HepG2 (cell line): Measurements from ENCODE around the gene RING1. TPM values are rescaled to one million over a fixed set of nuclear protein-coding genes. Genes with fewer than 3 reads are reported as not detected.

Source experiments
- ATAC-seq: fragments of 200-7000 bp; cut with Tn5 transposase; 3 replicates; pipeline ENCODE4 v1.9.1; 2020; ENCODE audit warnings: mild to moderate bottlenecking, moderate library complexity
- BruUV-seq: library from RNA; stranded (reverse); fragments of 400-500 nt; replicated peaks from 2 replicates; lab custom pipeline; 2021; lab: Mats Ljungman, UMichigan
- CTCF ChIA-PET: fragments of 300-600 bp; formaldehyde crosslinking; extraction: SDS; loops from one replicate; lab custom pipeline; 2021; ENCODE audit warnings: low total read pairs, inconsistent platforms, low intra/inter-chr PET ratio; lab: Yijun Ruan, JAX
- POLR2A ChIA-PET: fragments of 350-600 bp; sonication (Branson Sonifier 250); formaldehyde crosslinking; loops from one replicate; lab custom pipeline; 2020; ENCODE audit warnings: antibody characterized with exemption, inconsistent platforms; lab: Yijun Ruan, JAX
- DNase-seq: peaks from one replicate; pipeline ENCODE4 v3.0.0-alpha.2; 2015; ENCODE audit warnings: low spot score
- FAIRE-seq: peaks from 3 replicates; lab custom pipeline; 2011; peaks lifted over from hg19 to GRCh38; lab: Jason Lieb, UNC
- H2AFZ ChIP-seq: one replicate; pipeline ENCODE4 v1.6.1; 2011; ENCODE audit warnings: low read length, inconsistent platforms
- H3K27ac ChIP-seq: fragments of 300-600 bp; 3 replicates; pipeline ENCODE4 v1.8.0; 2011; ENCODE audit warnings: mixed run types, mild to moderate bottlenecking, mixed read lengths, low read length, inconsistent platforms; ENCODE audit not compliant: insufficient read depth; ENCODE audit errors: extremely low read length
- H3K27me3 ChIP-seq, 2 experiments: fragments of 200-600 bp in 1 of 2; 2 replicates in 1 of 2; 3 replicates in 1 of 2; pipeline versions ENCODE4 v1.6.0 to v1.8.0; 2011; ENCODE audit warnings: low read length in 2 of 2, mild to moderate bottlenecking in 2 of 2, moderate library complexity in 2 of 2, inconsistent platforms in 1 of 2; ENCODE audit not compliant: insufficient read depth in 2 of 2, control insufficient read depth in 1 of 2
- H3K36me3 ChIP-seq, 2 experiments: fragments of 200-600 bp in 1 of 2; replicated peaks in 1 of 2; 2 replicates in 1 of 2; 3 replicates in 1 of 2; pipeline versions ENCODE4 v1.5.1 to v1.8.0; 2011; ENCODE audit warnings: low read length in 2 of 2, inconsistent platforms in 1 of 2; ENCODE audit not compliant: insufficient read depth in 2 of 2, control insufficient read depth in 1 of 2
- H3K4me1 ChIP-seq: 2 replicates; pipeline ENCODE4 v1.5.1; 2012; ENCODE audit warnings: low read length, inconsistent platforms; ENCODE audit not compliant: insufficient read depth
- H3K4me2 ChIP-seq: 2 replicates; pipeline ENCODE4 v1.6.0; 2011; ENCODE audit warnings: low read depth, low read length, inconsistent platforms
- H3K4me3 ChIP-seq, 3 experiments: fragments of 200-600 bp in 1 of 3; sonication (generic), shearing (Covaris generic) in 1 of 3; replicated peaks in 1 of 3; 2 replicates each; pipeline ENCODE4 v1.5.1; 2011 to 2016; ENCODE audit warnings: low read length in 3 of 3, inconsistent platforms in 2 of 3, low read depth in 2 of 3, mild to moderate bottlenecking in 2 of 3, control low read depth in 1 of 3, mixed read lengths in 1 of 3; ENCODE audit not compliant: insufficient read depth in 1 of 3
- H3K79me2 ChIP-seq: one replicate; pipeline ENCODE4 v1.6.1; 2011; ENCODE audit warnings: low read length, inconsistent platforms; ENCODE audit not compliant: insufficient read depth
- H3K9ac ChIP-seq: 2 replicates; pipeline ENCODE4 v1.6.0; 2011; ENCODE audit warnings: mild to moderate bottlenecking, low read depth, low read length, inconsistent platforms; ENCODE audit not compliant: insufficient read depth
- H3K9me3 ChIP-seq: 2 replicates; pipeline ENCODE4 v1.5.1; 2012; ENCODE audit warnings: mild to moderate bottlenecking, low read length
- H4K20me1 ChIP-seq: 2 replicates; pipeline ENCODE4 v1.6.0; 2011; ENCODE audit warnings: inconsistent platforms, mild to moderate bottlenecking, low read length, moderate library complexity; ENCODE audit not compliant: insufficient read depth
- AHR ChIP-seq: IDR thresholded peaks from 2 replicates; pipeline ENCODE4 v1.6.1; 2018; ENCODE audit warnings: missing genetic modification reagents, missing compliant biosample characterization
- ARID3A ChIP-seq: IDR thresholded peaks from 2 replicates; pipeline ENCODE4 v1.6.1; 2012; ENCODE audit warnings: low read depth, low read length, improper control_type of control experiment
- BCL3 ChIP-seq: sonication (generic); formaldehyde crosslinking; IDR thresholded peaks from 2 replicates; pipeline ENCODE4 v1.5.1; 2020; ENCODE audit warnings: mild to moderate bottlenecking, missing genetic modification reagents, moderate library complexity
- HNF1B ChIP-seq: sonication (generic); formaldehyde crosslinking; IDR thresholded peaks from 2 replicates; pipeline ENCODE4 v1.5.1; 2020; ENCODE audit warnings: mild to moderate bottlenecking, moderate library complexity, missing genetic modification reagents
- SP2 ChIP-seq: sonication (generic); formaldehyde crosslinking; IDR thresholded peaks from 2 replicates; pipeline ENCODE4 v1.5.1; 2020; ENCODE audit warnings: mild to moderate bottlenecking, missing genetic modification reagents
- STAG1 ChIP-seq: sonication (generic); formaldehyde crosslinking; IDR thresholded peaks from 2 replicates; pipeline ENCODE4 v1.4.0; 2020; ENCODE audit warnings: missing genetic modification reagents
- THAP11 ChIP-seq: IDR thresholded peaks from 2 replicates; pipeline ENCODE4 v1.6.1; 2016; ENCODE audit warnings: missing biosample characterization, missing genetic modification reagents
- XRCC5 ChIP-seq: fragments of 200-400 bp; formaldehyde crosslinking; optimal IDR thresholded peaks from 2 replicates; pipeline ENCODE3; 2017; ENCODE audit warnings: mild to moderate bottlenecking, low read length
- ZEB1 ChIP-seq: IDR thresholded peaks from 2 replicates; pipeline ENCODE4 v1.6.1; 2012; ENCODE audit warnings: mild to moderate bottlenecking, low read depth, inconsistent platforms; ENCODE audit not compliant: insufficient replicate concordance
- ZFP91 ChIP-seq: sonication (generic); formaldehyde crosslinking; IDR thresholded peaks from 2 replicates; pipeline ENCODE4 v1.9.0; 2022; ENCODE audit warnings: missing genetic modification reagents, mild to moderate bottlenecking, borderline replicate concordance
- ZNF441 ChIP-seq: sonication (generic); formaldehyde crosslinking; IDR thresholded peaks from 2 replicates; pipeline ENCODE4 v1.7.0; 2021; ENCODE audit warnings: missing genetic modification reagents, borderline replicate concordance
- ZNF451 ChIP-seq: sonication (generic); formaldehyde crosslinking; IDR thresholded peaks from 2 replicates; pipeline ENCODE4 v1.5.0; 2020; ENCODE audit warnings: mild to moderate bottlenecking, missing genetic modification reagents
- ZSCAN21 ChIP-seq: sonication (generic); formaldehyde crosslinking; IDR thresholded peaks from 2 replicates; pipeline ENCODE4 v1.8.0; 2022; ENCODE audit warnings: mild to moderate bottlenecking, missing genetic modification reagents, moderate library complexity, borderline replicate concordance
- ZUFSP ChIP-seq: sonication (generic); formaldehyde crosslinking; IDR thresholded peaks from 2 replicates; pipeline ENCODE4 v1.9.0; 2021; ENCODE audit warnings: missing genetic modification reagents, mild to moderate bottlenecking, borderline replicate concordance
- whole genome bisulfite sequencing: methylation state at CpG from one replicate; pipeline ENCODE4 v1.1.6; 2017; ENCODE audit warnings: low lambda C conversion rate; 5-methylcytosine and 5-hydroxymethylcytosine counted together
- in situ Hi-C: cut with HindIII; loops from 2 replicates; pipeline ENCODE4 v1.10.0; 2017; ENCODE audit warnings: low pct_unique_long_range_greater_than_20kb; ENCODE audit not compliant: extremely low pct_ligation_motif_present
- intact Hi-C: fragments of 100-400 bp; cut with micrococcal nuclease; formaldehyde crosslinking; loops from one replicate; pipeline ENCODE4 v1.10.0; 2022; ENCODE audit not compliant: unreplicated experiment
- polyA plus RNA-seq, 8 experiments: library from polyadenylated mRNA; depleted of rRNA in 3 of 8; stranded (reverse) in 7 of 8; unstranded in 1 of 8; fragments of >200 nt; fragmentation: Illumina TruSeq in 4 of 8; extraction: Trizol in 4 of 8; gene quantifications; 2 replicates each; pipeline versions ENCODE4 v1.2.1 to v1.2.3, GENCODE V29; 2011 to 2016; ENCODE audit warnings: low read depth in 4 of 8, missing spikeins in 1 of 8, mixed read lengths in 1 of 8; ENCODE audit not compliant: insufficient read depth in 1 of 8
- total RNA-seq, 5 experiments: library from RNA; depleted of rRNA; stranded (reverse); fragments of >200 nt; fragmentation: Illumina TruSeq; extraction: Trizol; gene quantifications; 2 replicates each; pipeline ENCODE4 v1.2.3, GENCODE V29; 2016; ENCODE audit warnings: low read depth in 1 of 5

RING1 gene
- total and polyA plus RNA-seq, 2 of the 13 experiments (the other 11 are each of a cell fraction or from before 2014, with no cell fraction given), result 23.9 to 33.6 TPM

GRCh38 chr6:33172688-33173534 lies 35.4 kb upstream of the RING1 start:
- ChIA-PET POLR2A (interaction anchor here (0.8 to 1.7 kb wide), 5 partner anchors 26 to 1861 kb away, joined by 3 to 6 read pairs (median 4); no protein-coding TSS in a partner anchor), CTCF (interaction anchor here (1.1 to 2.8 kb wide), 5 partner anchors 12 to 158 kb away, joined by 9 to 14 read pairs (median 11); no protein-coding TSS in a partner anchor)
- H3K36me3 ChIP-seq, result no peaks in the 10 kb centered on the region
- no TSS peak for BruUV-seq
- no peaks in the 10 kb centered on the region for H3K9me3 ChIP-seq
- H3K4me1 ChIP-seq, result peaks cover 22% of the 10 kb centered on the region
- H2AFZ ChIP-seq, result no peak overlapping the region
- H3K79me2 ChIP-seq, result no peaks in the 10 kb centered on the region
- WGBS, result 2% methylated on average over 15 of the region's 16 CpGs
- H4K20me1 ChIP-seq, result no peaks in the 10 kb centered on the region
- DNase-seq (peak; percentile 53), FAIRE-seq (peak; percentile 82), ATAC-seq (peak; percentile 65)
- in situ Hi-C loops (no loop called here), intact Hi-C loops (loop anchor here (1.0 to 2.0 kb wide), 3 partner anchors 55 to 159 kb away; no protein-coding TSS in a partner anchor)
- peak overlapping the region; percentile 39 for H3K4me2 ChIP-seq
- peaks cover 2 to 48% of the 10 kb centered on the region in 2 experiments; a peak in 4 of 5 replicates for H3K27me3 ChIP-seq
- no peak overlapping the region for H3K27ac ChIP-seq
- peak overlapping the region in 1 of 3 experiments; percentile 5; a peak in 1 of 6 replicates for H3K4me3 ChIP-seq
- no peak overlapping the region for H3K9ac ChIP-seq
- TF ChIP-seq ZUFSP (CRISPR knock-in tag), result no peak
- TF ChIP-seq HNF1B (CRISPR knock-in tag), result peak; percentile 77; the same call in 1 of the 2 replicates
- peak; percentile 55 for TF ChIP-seq ZEB1
- no peak for TF ChIP-seq ZNF441 (CRISPR knock-in tag)
- TF ChIP-seq BCL3 (CRISPR knock-in tag), result peak; percentile 50; the same call in 1 of the 2 replicates
- no peak for TF ChIP-seq SP2 (CRISPR knock-in tag)
- no peak for TF ChIP-seq ZNF451 (CRISPR knock-in tag)
- TF ChIP-seq ARID3A, result 0 out of 2 replicates have a peak, but pooled peaks have one; percentile 21
- no peak for TF ChIP-seq AHR
- TF ChIP-seq THAP11 (CRISPR knock-in tag), result 0 out of 2 replicates have a peak, but pooled peaks have one; percentile 28
- TF ChIP-seq ZSCAN21 (CRISPR knock-in tag), result no peak
- peak; percentile 48 for TF ChIP-seq XRCC5
- TF ChIP-seq STAG1 (CRISPR knock-in tag), result peak; percentile 90
- TF ChIP-seq ZFP91 (CRISPR knock-in tag), result 0 out of 2 replicates have a peak, but pooled peaks have one; percentile 45
